NCI-H524 (cell line): ENCODE data around the gene LEO1.
A peak's percentile ranks its signal among the peaks of the same experiment; 100 is the strongest.
"Not testable (repeated sequence)": the region's sequence is repeated elsewhere in the genome, so short reads cannot be mapped to it uniquely, and the experiment has no call there.

ENCODE experiments used
- DNase-seq, 2 experiments: peaks; one replicate each; lab custom pipeline; 2025; lab: John Stamatoyannopoulos, UW

Gene LEO1

GRCh38 chr15:52003710-52004109 is 32.1 kb upstream of the LEO1 start:
- DNase-seq, result no peak

DNA sequence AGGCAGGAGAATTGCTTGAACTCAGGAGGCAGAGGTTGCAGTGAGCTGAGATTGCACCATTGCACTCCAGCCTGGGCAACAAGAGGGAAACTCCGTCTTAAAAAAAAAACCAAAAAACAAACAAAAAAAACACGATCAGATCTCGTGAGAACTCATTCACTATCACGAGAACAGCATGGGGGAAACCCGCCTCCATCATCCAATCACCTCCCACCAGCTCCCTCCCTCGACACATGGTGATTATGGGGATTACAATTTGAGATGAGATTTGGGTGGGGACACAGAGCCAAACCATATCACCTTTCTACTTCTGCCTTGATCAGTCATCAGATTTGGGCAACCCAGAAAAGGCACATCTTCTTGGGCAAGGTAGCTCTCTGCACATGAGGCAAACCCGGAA is 31.5 kb upstream of the LEO1 start:
- DNase-seq, result not testable (repeated sequence)

DNA sequence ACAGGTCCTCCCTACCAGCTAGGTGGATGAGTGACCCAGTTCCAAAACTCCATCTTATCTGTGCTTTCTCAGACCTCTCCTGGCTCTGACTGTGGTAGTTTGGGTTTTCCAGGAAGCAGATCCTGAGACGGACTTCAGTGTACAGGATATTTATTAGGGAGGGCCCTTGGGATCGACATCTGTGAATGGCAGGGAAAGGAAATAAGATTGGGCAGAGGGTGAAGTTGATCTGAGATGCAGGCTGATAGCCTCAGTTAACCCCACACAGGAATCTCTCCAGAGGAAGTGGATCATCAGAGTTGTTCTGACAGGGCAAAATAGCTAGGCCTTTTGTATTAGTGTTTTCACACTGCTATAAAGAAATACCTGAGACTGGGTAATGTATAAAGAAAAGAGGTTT is 30.8 kb upstream of the LEO1 start:
- no peak for DNase-seq

- no peak for DNase-seq
Observed at GRCh38 chr15:51992953-51993352, 21.4 kb upstream of the LEO1 start.

DNA sequence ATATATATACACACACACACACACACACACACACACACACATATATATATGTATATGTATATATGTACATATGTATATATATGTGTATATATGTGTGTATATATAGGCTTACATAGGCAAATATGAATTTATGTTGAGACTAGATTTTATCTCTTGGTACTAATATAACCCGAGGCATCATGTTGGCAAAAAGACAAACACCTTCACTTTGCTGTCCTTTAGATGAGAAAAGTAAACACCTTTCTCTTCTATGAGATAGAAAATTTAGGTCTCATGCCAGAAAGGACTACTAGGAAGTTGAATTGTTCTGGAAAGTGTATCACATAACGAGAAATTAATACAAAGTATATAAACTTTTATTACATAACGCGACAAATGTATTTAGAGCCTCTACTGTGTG is 19.6 kb upstream of the LEO1 start:
- no peak for DNase-seq

GRCh38 chr15:51982770-51983103 is 11.2 kb upstream of the LEO1 start:
- no peak for DNase-seq

GRCh38 chr15:51982013-51982769 is 10.6 kb upstream of the LEO1 start:
- DNase-seq, result peak; percentile 19 to 82

GRCh38 chr15:51973775-51974174 is 2.2 kb upstream of the LEO1 start:
- no peak for DNase-seq

DNA sequence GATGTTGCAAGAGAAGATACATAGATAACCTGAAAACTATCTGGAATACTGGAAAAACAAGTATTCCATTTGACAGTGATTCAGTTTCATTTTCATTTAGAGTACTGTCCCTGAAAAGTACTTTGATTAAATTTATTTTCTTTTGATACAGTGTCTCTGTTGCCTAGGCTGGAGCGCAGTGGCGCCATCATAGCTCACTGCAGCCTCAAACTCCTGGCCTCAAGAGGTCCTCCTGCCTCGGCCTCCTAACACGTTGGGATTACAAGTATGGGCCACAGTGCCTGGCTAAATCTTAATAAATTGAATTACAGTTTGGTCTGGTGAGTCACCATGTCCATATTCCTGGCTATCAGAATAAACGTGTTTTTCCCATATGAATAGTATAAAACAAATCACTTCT is 1.6 kb upstream of the LEO1 start:
- no peak for DNase-seq

GRCh38 chr15:51971032-51971374 is 575 bp downstream of the LEO1 start:
- peak; percentile 36 to 76 for DNase-seq

GRCh38 chr15:51970132-51970817 is 1.3 kb downstream of the LEO1 start:
- DNase-seq, result no peak

- no peak for DNase-seq
Observed at GRCh38 chr15:51969728-51970127, 1.9 kb downstream of the LEO1 start.

- DNase-seq, result no peak
Observed at GRCh38 chr15:51967583-51967982, 4.0 kb downstream of the LEO1 start.

GRCh38 chr15:51966192-51966591 is 5.4 kb downstream of the LEO1 start:
- DNase-seq, result no peak

DNA sequence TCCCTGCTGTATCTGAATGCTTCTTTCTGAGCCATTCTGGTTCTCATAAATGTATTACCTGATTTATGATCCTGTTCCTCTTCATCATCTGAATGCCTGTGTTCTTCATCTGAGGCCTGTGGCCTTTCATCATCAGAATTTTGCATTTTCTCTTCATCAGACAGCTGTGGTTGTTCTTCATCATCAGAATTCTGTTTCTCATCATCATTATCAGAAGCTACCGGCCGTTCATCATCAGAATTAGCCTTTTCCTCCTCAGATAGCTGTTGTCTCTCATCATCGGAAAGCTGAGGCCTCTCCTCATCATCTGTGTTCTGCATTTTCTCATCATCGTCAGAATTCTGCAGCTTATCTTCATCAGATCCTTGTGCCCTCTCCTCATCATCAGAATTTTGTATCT is 5.9 kb downstream of the LEO1 start:
- DNase-seq, result no peak

DNA sequence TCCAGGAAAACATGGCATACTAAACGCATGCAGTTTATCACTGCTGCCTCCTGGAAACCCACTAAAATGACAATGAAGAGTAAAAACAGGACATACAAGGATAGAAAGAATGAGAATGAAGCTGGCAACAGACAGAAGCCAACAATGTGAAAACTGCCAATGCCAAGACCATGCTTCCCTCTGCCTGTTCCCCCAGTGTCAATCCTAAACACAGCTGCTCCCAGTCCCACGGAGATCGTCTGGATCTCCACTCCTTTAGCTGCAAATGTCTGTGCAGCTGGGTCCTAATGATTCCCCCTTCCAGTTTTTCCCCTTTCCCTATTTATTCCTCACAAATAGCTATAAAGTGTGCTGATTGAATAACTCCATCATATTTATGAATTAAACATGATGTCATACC is 16.1 kb downstream of the LEO1 start:
- no peak for DNase-seq

GRCh38 chr15:51952805-51953204 is 18.8 kb downstream of the LEO1 start:
- no peak for DNase-seq

DNA sequence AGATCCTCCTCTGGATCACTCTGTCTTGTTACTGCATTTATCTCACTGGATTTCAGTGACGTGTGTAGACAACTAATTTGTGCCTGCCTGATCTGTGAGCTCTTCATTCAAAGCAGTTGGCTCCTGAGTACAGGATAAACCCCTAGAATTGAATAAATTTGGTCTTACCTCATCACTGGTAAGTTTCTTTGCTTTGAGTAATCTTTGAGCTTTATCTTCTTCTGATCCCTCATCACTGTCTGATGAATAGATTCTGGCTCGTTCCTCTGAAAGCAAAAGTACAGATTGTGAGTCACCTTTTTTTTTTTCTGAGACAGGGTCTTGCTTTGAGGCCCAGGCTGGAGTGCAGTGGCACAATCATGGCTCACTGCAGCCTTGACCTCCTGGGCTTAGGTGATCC is 24.5 kb downstream of the LEO1 start:
- DNase-seq, result no peak

- no peak for DNase-seq
Observed at GRCh38 chr15:51939216-51939615, 32.4 kb downstream of the LEO1 start.

- no peak for DNase-seq
Observed at GRCh38 chr15:51938286-51938685, 33.3 kb downstream of the LEO1 start.

DNA sequence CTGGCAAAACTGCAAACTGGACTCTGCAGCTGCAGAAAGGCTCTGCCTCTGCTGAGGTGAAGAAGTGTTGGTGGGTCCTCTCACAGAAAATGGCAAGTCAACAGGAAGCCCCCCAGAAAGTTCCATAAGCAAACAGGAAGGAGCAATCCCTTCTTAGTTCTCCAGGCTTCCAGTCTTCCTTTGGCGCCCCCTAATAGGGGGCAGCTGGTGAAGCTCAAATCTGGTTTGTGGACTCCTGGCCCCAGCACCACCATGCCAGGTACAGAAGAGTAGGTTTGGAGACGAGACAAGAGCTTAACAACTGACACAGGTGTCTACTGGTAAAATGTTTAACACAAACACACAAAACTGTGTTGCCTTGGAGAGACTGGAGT is 35.5 kb downstream of the LEO1 start:
- peak in 1 of 2 experiments; percentile 73 for DNase-seq

DNA sequence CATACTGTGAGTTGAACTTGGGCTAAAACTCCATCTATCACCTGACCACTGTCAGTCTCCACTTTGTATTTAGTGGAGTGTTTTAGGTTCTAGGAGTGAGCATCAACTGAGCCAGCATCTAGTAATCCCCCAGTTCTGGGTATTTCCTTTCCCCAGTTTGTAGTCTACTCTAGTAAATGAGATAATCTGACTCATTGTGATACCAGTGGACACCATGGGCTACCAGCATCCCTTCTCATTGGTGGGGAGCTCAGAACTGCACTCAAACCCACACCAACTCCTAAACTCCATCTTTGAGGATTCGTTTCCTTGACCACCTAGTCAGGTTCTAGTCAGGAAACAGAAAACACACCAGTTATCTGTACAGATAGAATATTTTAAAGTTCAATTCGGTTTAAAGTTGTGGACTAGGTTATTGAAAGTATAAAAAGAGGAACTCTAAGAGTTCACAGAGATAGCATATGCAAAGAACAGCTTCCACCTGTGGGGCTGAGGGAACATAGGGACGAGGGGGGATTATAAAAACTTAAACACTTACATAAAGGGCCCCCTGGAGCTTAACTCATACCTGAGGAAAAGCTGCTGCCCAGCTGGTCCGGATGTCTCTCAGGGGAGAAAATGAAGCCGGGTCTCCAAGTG is 36.0 kb downstream of the LEO1 start:
- DNase-seq, result peak; percentile 44 to 73

- no peak for DNase-seq
Observed at GRCh38 chr15:51932161-51932560, 39.4 kb downstream of the LEO1 start.

DNA sequence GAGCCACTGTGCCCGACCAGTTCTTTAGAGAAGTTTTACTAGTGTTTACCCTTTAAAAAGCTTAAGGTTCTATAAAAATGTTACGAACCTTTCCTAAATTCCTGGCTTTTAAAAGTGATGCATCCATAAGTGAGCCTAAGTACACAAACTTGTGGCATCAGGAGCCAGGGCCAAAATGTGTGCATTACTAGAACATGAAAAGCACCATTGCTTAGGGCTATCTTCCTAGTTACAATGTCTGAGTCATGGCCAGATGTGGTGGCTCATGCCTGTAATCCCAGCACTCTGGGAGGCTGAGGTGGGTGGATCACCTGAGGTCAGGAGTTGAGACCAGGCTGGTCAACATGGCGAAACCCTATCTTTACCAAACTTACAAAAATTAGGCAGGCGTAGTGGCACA is 39.9 kb downstream of the LEO1 start:
- no peak for DNase-seq
